OCI-LY3 (cell line): ENCODE data around the gene ARL2BP.
A peak's percentile ranks its signal among the peaks of the same experiment; 100 is the strongest.

Experiments
- CTCF ChIP-seq: fragments of 200-600, 300-600 bp; sonication (generic); IDR thresholded peaks from 2 replicates; pipeline ENCODE4 v1.5.1; 2014; ENCODE audit warnings: antibody characterized with exemption, low read length, low read depth
- EZH2phosphoT487 ChIP-seq: fragments of 200-600 bp; shearing (Covaris generic); IDR thresholded peaks from 2 replicates; pipeline ENCODE4 v1.6.1; 2018; ENCODE audit warnings: antibody characterized with exemption, mixed run types, low read depth

- TF ChIP-seq CTCF (peak; percentile 97), EZH2phosphoT487 (no peak)
These were observed 55.5 kb downstream of the ARL2BP start for GRCh38 chr16:57300387-57301125.
